Endothelial cell of umbilical vein (primary cell): Measurements from ENCODE around the gene SPON1. TPM values are rescaled to one million over a fixed set of nuclear protein-coding genes. Genes with fewer than 3 reads are reported as not detected.

Experiments
- BruUV-seq: library from RNA; stranded (reverse); fragments of 400-500 nt; replicated peaks from 2 replicates; lab custom pipeline; 2021; lab: Mats Ljungman, UMichigan
- CTCF ChIA-PET: fragments of 300-600, 350-600 bp; sonication (Branson Sonifier 250); formaldehyde crosslinking; loops from one replicate; lab custom pipeline; 2021; ENCODE audit warnings: antibody characterized with exemption, inconsistent platforms; lab: Charles Lee
- POLR2A ChIA-PET: fragments of 300-600, 350-600 bp; sonication (Branson Sonifier 250); formaldehyde crosslinking; loops from one replicate; lab custom pipeline; 2021; ENCODE audit warnings: antibody characterized with exemption, inconsistent platforms; lab: Charles Lee
- DNase-seq: peaks from one replicate; pipeline ENCODE4 v3.0.0-alpha.2; 2011; ENCODE audit warnings: low read depth, low spot score
- FAIRE-seq: peaks from 2 replicates; lab custom pipeline; 2011; peaks lifted over from hg19 to GRCh38; lab: Jason Lieb, UNC
- H2AFZ ChIP-seq: 2 replicates; pipeline ENCODE4 v1.6.0; 2012; ENCODE audit warnings: low read depth, low read length, control low read depth, inconsistent platforms
- H3K27ac ChIP-seq: 2 replicates; pipeline ENCODE4 v1.5.1; 2011; ENCODE audit warnings: low read depth, mild to moderate bottlenecking, control low read depth, low read length, moderate library complexity; ENCODE audit not compliant: insufficient read depth
- H3K27me3 ChIP-seq, 2 experiments: 2 replicates each; pipeline versions ENCODE4 v1.6.0 to v1.6.1; 2011; ENCODE audit warnings: low read length in 2 of 2, mixed read lengths in 1 of 2; ENCODE audit not compliant: control insufficient read depth in 2 of 2, insufficient read depth in 2 of 2
- H3K36me3 ChIP-seq, 2 experiments: 2 replicates in 1 of 2; 3 replicates in 1 of 2; pipeline ENCODE4 v1.5.1; 2011; ENCODE audit warnings: low read length in 2 of 2, mild to moderate bottlenecking in 1 of 2, moderate library complexity in 1 of 2; ENCODE audit not compliant: control insufficient read depth in 2 of 2, insufficient read depth in 2 of 2; ENCODE audit errors: extremely low read depth in 1 of 2
- H3K4me1 ChIP-seq: 3 replicates; pipeline ENCODE4 v1.5.1; 2011; ENCODE audit warnings: mild to moderate bottlenecking, low read length; ENCODE audit not compliant: control insufficient read depth, insufficient read depth; ENCODE audit errors: extremely low read depth
- H3K4me2 ChIP-seq: 2 replicates; pipeline ENCODE4 v1.6.1; 2011; ENCODE audit warnings: low read length, control low read depth, mixed read lengths; ENCODE audit not compliant: insufficient read depth
- H3K4me3 ChIP-seq, 3 experiments: fragments of 200-600 bp in 1 of 3; sonication (generic), shearing (Covaris generic) in 1 of 3; replicated peaks in 1 of 3; 2 replicates each; pipeline ENCODE4 v1.5.1; 2011 to 2016; ENCODE audit warnings: control low read depth in 3 of 3, low read length in 3 of 3, mild to moderate bottlenecking in 2 of 3, inconsistent platforms in 1 of 3, low read depth in 1 of 3, moderate library complexity in 1 of 3; ENCODE audit not compliant: insufficient read depth in 1 of 3
- H3K79me2 ChIP-seq: 2 replicates; pipeline ENCODE4 v1.6.0; 2012; ENCODE audit warnings: low read length, inconsistent platforms; ENCODE audit not compliant: control insufficient read depth, insufficient read depth
- H3K9ac ChIP-seq: replicated peaks from 2 replicates; pipeline ENCODE3; 2011; ENCODE audit warnings: low read length, control low read depth; ENCODE audit not compliant: insufficient read depth; ENCODE audit errors: extremely low read depth
- H3K9me1 ChIP-seq: replicated peaks from 3 replicates; pipeline ENCODE4 v1.6.0; 2011; ENCODE audit warnings: mild to moderate bottlenecking, low read length; ENCODE audit not compliant: control insufficient read depth, insufficient read depth; ENCODE audit errors: extremely low read depth
- H3K9me3 ChIP-seq: replicated peaks from 2 replicates; pipeline ENCODE4 v1.5.1; 2012; ENCODE audit warnings: low read length, inconsistent platforms; ENCODE audit not compliant: control insufficient read depth, insufficient read depth
- H4K20me1 ChIP-seq: replicated peaks from 2 replicates; pipeline ENCODE3; 2011; ENCODE audit warnings: mild to moderate bottlenecking, low read length; ENCODE audit not compliant: control insufficient read depth, insufficient read depth; ENCODE audit errors: extremely low read depth
- EZH2 ChIP-seq: IDR thresholded peaks from 2 replicates; pipeline ENCODE4 v1.6.1; 2012; ENCODE audit warnings: borderline replicate concordance, low read depth, mild to moderate bottlenecking, moderate library complexity, low read length, inconsistent platforms; ENCODE audit not compliant: severe bottlenecking
- JUN ChIP-seq: IDR thresholded peaks from 2 replicates; pipeline ENCODE4 v1.6.1; 2011; ENCODE audit warnings: borderline replicate concordance, low read depth; ENCODE audit not compliant: insufficient read length, insufficient read depth
- MAX ChIP-seq: IDR thresholded peaks from 2 replicates; pipeline ENCODE4 v1.6.1; 2011; ENCODE audit not compliant: insufficient read depth, insufficient read length
- MYC ChIP-seq: IDR thresholded peaks from one replicate; pipeline ENCODE4 v1.6.1; 2011; ENCODE audit warnings: mild to moderate bottlenecking, low read depth, low read length
- POLR2AphosphoS5 ChIP-seq: IDR thresholded peaks from 2 replicates; pipeline ENCODE4 v1.6.1; 2012; ENCODE audit warnings: low read depth, mild to moderate bottlenecking, control low read depth, low read length, moderate library complexity; ENCODE audit not compliant: insufficient read depth
- dilution Hi-C: fragments of 300-500 bp; cut with MboI; formaldehyde crosslinking; loops from one replicate; pipeline ENCODE4 v1.15.0; 2019; ENCODE audit warnings: low sequenced_read_pairs; ENCODE audit not compliant: extremely low pct_ligation_motif_present
- intact Hi-C: fragments of 100-400 bp; cut with micrococcal nuclease; formaldehyde crosslinking; loops from one replicate; pipeline ENCODE4 v1.10.0; 2022
- polyA plus RNA-seq, 4 experiments: library from polyadenylated mRNA; depleted of rRNA in 3 of 4; stranded (reverse) in 3 of 4; unstranded in 1 of 4; fragments of >200 nt; gene quantifications; 2 replicates each; pipeline versions ENCODE4 v1.2.1 to v1.2.3, GENCODE V29; 2011 to 2012; ENCODE audit warnings: missing spikeins in 1 of 4
- total RNA-seq: library from RNA; stranded (reverse); gene quantifications from 2 replicates; pipeline ENCODE4 v1.2.3, GENCODE V29; 2021

Gene SPON1
- total and polyA plus RNA-seq, 2 donors (not counting 3 experiments of a cell fraction or from before 2014, with no cell fraction given) = 0.31 TPM; not detected in 1

- ChIA-PET CTCF (no interaction called here), POLR2A (no interaction called here)
- H3K9me3 ChIP-seq = no peaks in the 10 kb centered on the region
- no peaks in the 10 kb centered on the region for H4K20me1 ChIP-seq
- H3K27me3 ChIP-seq = no peaks in the 10 kb centered on the region
- H3K4me3 ChIP-seq = no peak overlapping the region
- no peaks in the 10 kb centered on the region for H3K9me1 ChIP-seq
- H3K79me2 ChIP-seq = no peaks in the 10 kb centered on the region
- no peak overlapping the region for H3K9ac ChIP-seq
- no peak overlapping the region for H2AFZ ChIP-seq
- no peak overlapping the region for H3K27ac ChIP-seq
- DNase-seq (no peak), FAIRE-seq (no peak)
- no peaks in the 10 kb centered on the region for H3K4me1 ChIP-seq
- peaks cover 2 to 3% of the 10 kb centered on the region in 2 experiments for H3K36me3 ChIP-seq
- TF ChIP-seq MAX = no peak
- TF ChIP-seq MYC = no peak
- TF ChIP-seq JUN = no peak
- TF ChIP-seq POLR2AphosphoS5 = peak; percentile 18
- TF ChIP-seq EZH2 = no peak
- intact Hi-C loops (no loop called here), dilution Hi-C loops (no loop called here)
- BruUV-seq = no TSS peak
- no peak overlapping the region for H3K4me2 ChIP-seq
These were observed 305.5 kb downstream of the SPON1 start for GRCh38 chr11:14267861-14268635.
